ENCODE results near the gene PLN.

GRCh38 chr6:118546164-118546879, 1.8 kb upstream of the PLN start:
- TF ChIP-seq CTCF (IDR thresholded peaks at IDR 0.05) = no peak
- no peak for TF ChIP-seq POLR2AphosphoS5 (IDR thresholded peaks at IDR 0.05; ENCODE audit: insufficient read depth in 1 of 2, low read depth in 1 of 2)

Data from vagina (tissue), 2 donors.